DOHH2 (cell line): ENCODE results near the gene GPX4.

Experiments used
- H3F3A ChIP-seq: fragments of 200-600 bp; sonication (generic), shearing (Covaris generic); 2 replicates; pipeline ENCODE4 v1.6.0; 2016; ENCODE audit warnings: antibody characterized with exemption, mild to moderate bottlenecking; ENCODE audit not compliant: control insufficient read depth, insufficient read depth
- H3K27ac ChIP-seq: fragments of 200-600 bp; sonication (generic); 2 replicates; pipeline ENCODE4 v1.5.1; 2014; ENCODE audit warnings: low read depth, mild to moderate bottlenecking, low read length, moderate library complexity
- H3K27me3 ChIP-seq: fragments of 200-600 bp; sonication (generic); 2 replicates; pipeline ENCODE4 v1.6.1; 2014; ENCODE audit warnings: mild to moderate bottlenecking, low read length, mixed read lengths; ENCODE audit not compliant: control insufficient read depth
- H3K36me3 ChIP-seq: fragments of 200-600 bp; sonication (generic); 2 replicates; pipeline ENCODE4 v1.6.1; 2014; ENCODE audit warnings: mild to moderate bottlenecking, low read length, moderate library complexity, mixed read lengths; ENCODE audit not compliant: control insufficient read depth
- H3K4me1 ChIP-seq: fragments of 200-600 bp; sonication (generic); 2 replicates; pipeline ENCODE4 v1.6.1; 2014; ENCODE audit warnings: mild to moderate bottlenecking, low read length, mixed read lengths; ENCODE audit not compliant: control insufficient read depth
- H3K4me2 ChIP-seq: fragments of 200-600 bp; sonication (generic); 2 replicates; pipeline ENCODE4 v1.6.0; 2014; ENCODE audit warnings: mild to moderate bottlenecking, low read length, moderate library complexity
- H3K4me3 ChIP-seq: fragments of 200-600 bp; sonication (generic); 2 replicates; pipeline ENCODE4 v1.5.1; 2014; ENCODE audit warnings: mild to moderate bottlenecking, low read length, mixed read lengths
- H3K79me2 ChIP-seq: fragments of 200-600 bp; sonication (generic); 2 replicates; pipeline ENCODE4 v1.6.1; 2014; ENCODE audit warnings: mild to moderate bottlenecking, low read length, mixed read lengths; ENCODE audit not compliant: control insufficient read depth
- H3K9me2 ChIP-seq: fragments of 200-600 bp; sonication (generic); replicated peaks from 2 replicates; pipeline ENCODE4 v1.6.1; 2014; ENCODE audit warnings: mild to moderate bottlenecking, low read length, mixed read lengths; ENCODE audit not compliant: control insufficient read depth
- H3K9me3 ChIP-seq: fragments of 200-600 bp; sonication (generic); 2 replicates; pipeline ENCODE4 v1.6.1; 2014; ENCODE audit warnings: antibody characterized with exemption, low read length, mixed read lengths; ENCODE audit not compliant: control insufficient read depth, insufficient read depth
- H4K20me1 ChIP-seq: fragments of 200-600 bp; sonication (generic); 2 replicates; pipeline ENCODE4 v1.6.0; 2014; ENCODE audit warnings: low read depth, mild to moderate bottlenecking, antibody characterized with exemption, low read length, moderate library complexity; ENCODE audit not compliant: control insufficient read depth, insufficient read depth
- EZH2phosphoT487 ChIP-seq: fragments of 200-600 bp; sonication (generic); IDR thresholded peaks from 2 replicates; pipeline ENCODE4 v1.6.1; 2017; ENCODE audit warnings: borderline replicate concordance, mild to moderate bottlenecking, antibody characterized with exemption, low read length, moderate library complexity, mixed read lengths
- TF ChIP-seq, protein P1 (sequence below): fragments of 200-600 bp; sonication (generic); IDR thresholded peaks from one replicate; pipeline ENCODE4 v1.5.1; 2014; ENCODE audit warnings: antibody characterized with exemption, mild to moderate bottlenecking, low read depth, low read length; ENCODE audit not compliant: poor library complexity, severe bottlenecking

Gene GPX4

DNA sequence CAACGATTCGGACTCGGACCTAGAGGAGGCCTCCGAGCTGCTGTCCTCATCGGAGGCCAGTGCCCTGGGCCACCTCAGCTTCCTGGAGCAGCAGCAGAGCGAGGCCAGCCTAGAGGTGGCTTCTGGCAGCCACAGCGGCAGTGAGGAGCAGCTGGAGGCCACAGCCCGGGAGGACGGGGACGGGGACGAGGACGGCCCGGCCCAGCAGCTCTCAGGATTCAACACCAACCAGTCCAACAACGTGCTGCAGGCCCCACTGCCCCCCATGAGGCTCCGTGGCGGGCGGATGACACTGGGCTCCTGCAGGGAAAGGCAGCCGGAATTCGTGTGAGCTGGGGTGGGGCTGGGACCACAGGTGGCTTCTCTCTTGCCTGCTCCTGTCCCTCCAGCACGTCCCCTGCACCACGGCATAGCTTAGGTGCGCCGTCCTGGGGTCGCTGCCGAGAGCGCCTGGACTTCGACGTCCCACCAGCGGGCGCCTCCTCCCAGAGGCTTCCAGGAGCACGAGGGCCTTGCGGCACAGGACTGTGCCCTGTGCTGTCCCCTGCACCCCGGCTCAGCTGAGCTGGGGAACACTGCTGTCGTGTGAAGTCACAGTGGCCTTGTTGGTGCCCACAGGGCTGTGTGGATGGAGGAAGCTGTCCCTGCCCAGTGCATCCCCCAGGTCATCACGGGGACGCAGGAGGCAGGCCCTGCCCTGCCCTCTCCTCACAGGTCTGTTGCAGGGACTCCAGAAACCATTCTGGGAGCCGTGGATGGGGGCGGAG lies 17.9 kb upstream of the GPX4 start:
- Histone ChIP-seq H4K20me1 (peaks cover 4% of the 10 kb centered on the region; the same call in 1 of the 2 replicates), H3K27ac (no peak overlapping the region), H3K79me2 (peaks cover 8% of the 10 kb centered on the region), H3K4me2 (no peak overlapping the region), H3K9me2 (no peaks in the 10 kb centered on the region), H3K4me3 (no peak overlapping the region), H3K27me3 (no peaks in the 10 kb centered on the region), H3K9me3 (no peaks in the 10 kb centered on the region), H3K36me3 (peaks cover 87% of the 10 kb centered on the region), H3K4me1 (peaks cover 44% of the 10 kb centered on the region), H3F3A (peaks cover 13% of the 10 kb centered on the region)
- no peak for TF ChIP-seq EZH2phosphoT487
- TF ChIP-seq, protein P1, sequence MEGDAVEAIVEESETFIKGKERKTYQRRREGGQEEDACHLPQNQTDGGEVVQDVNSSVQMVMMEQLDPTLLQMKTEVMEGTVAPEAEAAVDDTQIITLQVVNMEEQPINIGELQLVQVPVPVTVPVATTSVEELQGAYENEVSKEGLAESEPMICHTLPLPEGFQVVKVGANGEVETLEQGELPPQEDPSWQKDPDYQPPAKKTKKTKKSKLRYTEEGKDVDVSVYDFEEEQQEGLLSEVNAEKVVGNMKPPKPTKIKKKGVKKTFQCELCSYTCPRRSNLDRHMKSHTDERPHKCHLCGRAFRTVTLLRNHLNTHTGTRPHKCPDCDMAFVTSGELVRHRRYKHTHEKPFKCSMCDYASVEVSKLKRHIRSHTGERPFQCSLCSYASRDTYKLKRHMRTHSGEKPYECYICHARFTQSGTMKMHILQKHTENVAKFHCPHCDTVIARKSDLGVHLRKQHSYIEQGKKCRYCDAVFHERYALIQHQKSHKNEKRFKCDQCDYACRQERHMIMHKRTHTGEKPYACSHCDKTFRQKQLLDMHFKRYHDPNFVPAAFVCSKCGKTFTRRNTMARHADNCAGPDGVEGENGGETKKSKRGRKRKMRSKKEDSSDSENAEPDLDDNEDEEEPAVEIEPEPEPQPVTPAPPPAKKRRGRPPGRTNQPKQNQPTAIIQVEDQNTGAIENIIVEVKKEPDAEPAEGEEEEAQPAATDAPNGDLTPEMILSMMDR, result no peak

DNA sequence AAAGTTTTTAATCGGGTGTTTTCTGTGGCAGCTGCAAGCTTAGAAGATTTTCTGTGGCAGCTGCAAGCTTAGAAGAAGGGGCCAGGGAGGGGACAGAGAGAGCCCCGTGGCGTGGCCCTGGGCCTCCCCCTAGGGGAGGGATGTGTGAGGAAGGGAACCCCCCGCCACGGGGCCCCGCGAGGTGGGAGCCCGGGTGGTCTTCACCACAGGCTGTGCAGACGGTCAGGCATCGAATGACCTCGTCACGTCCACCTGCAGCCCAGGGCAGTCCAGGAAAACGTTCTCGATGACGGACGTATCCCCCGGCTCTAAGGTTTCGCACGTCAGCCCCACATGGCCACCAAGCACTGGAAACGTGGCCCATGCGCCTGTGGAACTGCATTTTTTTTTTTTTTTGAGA lies 17.2 kb upstream of the GPX4 start:
- Histone ChIP-seq H3K27ac (peak overlapping the region; percentile 88), H3K9me2 (no peaks in the 10 kb centered on the region), H3K27me3 (no peaks in the 10 kb centered on the region), H3K9me3 (no peaks in the 10 kb centered on the region), H4K20me1 (peaks cover 4% of the 10 kb centered on the region; the same call in 1 of the 2 replicates), H3K36me3 (peaks cover 87% of the 10 kb centered on the region), H3K4me2 (no peak overlapping the region), H3K79me2 (peaks cover 15% of the 10 kb centered on the region), H3K4me3 (no peak overlapping the region), H3F3A (peaks cover 13% of the 10 kb centered on the region), H3K4me1 (peaks cover 43% of the 10 kb centered on the region)
- TF ChIP-seq EZH2phosphoT487, result no peak
- TF ChIP-seq, protein P1, result no peak

DNA sequence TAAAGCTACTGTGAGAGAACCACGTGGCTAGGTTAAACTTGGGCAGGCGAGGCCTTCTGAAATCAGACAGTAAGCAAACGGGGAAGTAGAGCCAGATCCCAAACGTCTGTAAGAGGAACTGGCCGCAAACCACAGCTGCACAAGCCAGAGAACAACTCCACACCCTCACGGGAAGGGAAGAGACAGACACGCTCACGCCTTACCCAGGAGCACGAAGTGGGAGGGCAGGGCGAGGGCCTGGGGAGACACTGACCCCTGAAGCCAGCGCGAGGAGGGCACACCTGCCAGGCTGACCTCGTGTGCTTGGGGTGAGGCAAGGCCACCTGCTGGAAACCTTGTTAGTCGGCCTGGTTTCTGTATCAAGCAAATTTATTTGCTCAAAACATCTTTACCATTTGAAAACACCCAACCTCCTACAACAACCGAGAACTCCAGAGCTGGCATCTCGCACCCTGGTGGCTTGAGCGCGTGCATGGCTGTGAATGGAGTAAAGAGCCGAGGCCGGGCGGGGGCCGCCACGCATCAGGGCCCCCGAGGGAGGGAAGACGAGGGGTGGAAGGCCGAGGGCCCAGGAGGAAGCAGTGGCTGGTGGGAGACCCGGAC lies 15.9 kb upstream of the GPX4 start:
- peaks cover 23% of the 10 kb centered on the region for H3K79me2 ChIP-seq
- H3K27me3 ChIP-seq, result no peaks in the 10 kb centered on the region
- H3K9me2 ChIP-seq, result no peaks in the 10 kb centered on the region
- no peaks in the 10 kb centered on the region for H3K9me3 ChIP-seq
- peaks cover 88% of the 10 kb centered on the region for H3K36me3 ChIP-seq
- H4K20me1 ChIP-seq, result peaks cover 4% of the 10 kb centered on the region; the same call in 1 of the 2 replicates
- peaks cover 13% of the 10 kb centered on the region for H3F3A ChIP-seq
- H3K4me3 ChIP-seq, result peak overlapping the region; percentile 37
- peak overlapping the region; percentile 88 for H3K27ac ChIP-seq
- TF ChIP-seq, protein P1, result peak; percentile 44
- TF ChIP-seq EZH2phosphoT487, result no peak
- H3K4me1 ChIP-seq, result peaks cover 32% of the 10 kb centered on the region
- peak overlapping the region; percentile 61 for H3K4me2 ChIP-seq
